Measurements from ENCODE around the gene TTC12. TPM values are rescaled to one million over a fixed set of nuclear protein-coding genes. Genes with fewer than 3 reads are reported as not detected.

The TTC12 gene
- total RNA-seq, 1 experiment from 2014 or later = 25.0 TPM

DNA sequence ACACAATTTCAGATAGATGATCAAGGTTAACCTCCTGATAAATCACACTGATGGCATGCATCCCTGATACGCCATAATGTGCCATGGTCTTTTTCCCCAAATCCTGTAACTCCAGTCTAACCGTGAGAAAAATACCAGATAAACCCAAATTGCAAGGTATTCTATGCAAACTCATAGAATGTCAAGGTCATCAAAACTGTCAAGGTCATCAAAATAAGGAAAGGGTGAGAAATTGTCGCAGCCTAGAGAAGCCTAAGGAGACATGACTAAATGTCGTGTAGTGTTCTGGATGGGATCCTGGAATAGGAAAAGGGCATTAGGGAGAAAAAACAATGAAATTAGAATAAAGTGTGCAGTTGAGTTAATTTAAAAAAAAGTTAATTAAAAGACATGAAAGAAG, 4.7 kb downstream of the TTC12 start:
- Histone ChIP-seq H3K9me2 (ENCODE audit: insufficient read depth) (no peaks in the 10 kb centered on the region), H2AFZ (no peak overlapping the region), H3K9me3 (ENCODE audit: insufficient read depth, low read depth) (no peaks in the 10 kb centered on the region), H3K4me1 (replicated peaks; ENCODE audit: insufficient read depth) (peaks cover 10% of the 10 kb centered on the region), H3K27me3 (ENCODE audit: insufficient read depth, low read depth) (no peaks in the 10 kb centered on the region), H3K4me2 (no peak overlapping the region), H3K36me3 (ENCODE audit: low read depth) (peaks cover 3% of the 10 kb centered on the region; the same call in 1 of the 2 replicates), H3K27ac (no peak overlapping the region), H3F3A (ENCODE audit: insufficient read depth, low read depth) (no peaks in the 10 kb centered on the region), H4K20me1 (ENCODE audit: insufficient read depth) (no peaks in the 10 kb centered on the region), H3K4me3 (no peak overlapping the region), H3K79me2 (ENCODE audit: low read depth) (peaks cover 13% of the 10 kb centered on the region)
- no TSS peak for BruUV-seq (replicated peaks)
- intact Hi-C loops (cut with micrococcal nuclease; ENCODE audit: unreplicated experiment) = loop anchor here (5.0 to 10.0 kb wide), 2 partner anchors 456 to 658 kb away; partner anchors contain the start of genes CLDN25, HTR3A and ZW10
- DNase-seq = no peak
- TF ChIP-seq EZH2 (IDR thresholded peaks at IDR 0.05; ENCODE audit: low read depth) = no peak
- TF ChIP-seq, protein P1, sequence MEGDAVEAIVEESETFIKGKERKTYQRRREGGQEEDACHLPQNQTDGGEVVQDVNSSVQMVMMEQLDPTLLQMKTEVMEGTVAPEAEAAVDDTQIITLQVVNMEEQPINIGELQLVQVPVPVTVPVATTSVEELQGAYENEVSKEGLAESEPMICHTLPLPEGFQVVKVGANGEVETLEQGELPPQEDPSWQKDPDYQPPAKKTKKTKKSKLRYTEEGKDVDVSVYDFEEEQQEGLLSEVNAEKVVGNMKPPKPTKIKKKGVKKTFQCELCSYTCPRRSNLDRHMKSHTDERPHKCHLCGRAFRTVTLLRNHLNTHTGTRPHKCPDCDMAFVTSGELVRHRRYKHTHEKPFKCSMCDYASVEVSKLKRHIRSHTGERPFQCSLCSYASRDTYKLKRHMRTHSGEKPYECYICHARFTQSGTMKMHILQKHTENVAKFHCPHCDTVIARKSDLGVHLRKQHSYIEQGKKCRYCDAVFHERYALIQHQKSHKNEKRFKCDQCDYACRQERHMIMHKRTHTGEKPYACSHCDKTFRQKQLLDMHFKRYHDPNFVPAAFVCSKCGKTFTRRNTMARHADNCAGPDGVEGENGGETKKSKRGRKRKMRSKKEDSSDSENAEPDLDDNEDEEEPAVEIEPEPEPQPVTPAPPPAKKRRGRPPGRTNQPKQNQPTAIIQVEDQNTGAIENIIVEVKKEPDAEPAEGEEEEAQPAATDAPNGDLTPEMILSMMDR (conservative IDR thresholded peaks at IDR 0.05) = no peak
- POLR2A ChIA-PET (ENCODE audit: unreplicated experiment) = no interaction called here
- CTCF ChIA-PET = no interaction called here

DNA sequence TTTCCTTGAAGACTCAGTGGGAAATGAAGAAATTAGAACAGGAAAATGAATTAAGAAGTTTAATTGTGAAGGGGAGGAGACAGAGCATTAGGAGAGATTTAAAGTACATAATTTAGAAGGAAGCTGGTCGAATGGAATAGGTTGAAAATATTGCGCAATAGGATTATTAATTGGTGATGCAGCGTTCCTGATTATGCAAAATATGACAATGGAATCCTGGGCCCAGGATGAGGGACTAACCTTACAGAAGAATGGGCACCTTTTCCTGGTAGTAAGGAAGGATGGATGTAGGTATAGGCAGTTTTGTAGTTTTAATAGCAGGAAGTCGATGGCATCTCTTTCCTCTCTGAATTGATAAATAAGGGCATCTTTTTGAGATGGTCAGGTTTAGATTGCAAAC, 7.8 kb downstream of the TTC12 start:
- H3K36me3 ChIP-seq (ENCODE audit: low read depth) = peaks cover 3% of the 10 kb centered on the region; the same call in 1 of the 2 replicates
- H4K20me1 ChIP-seq (ENCODE audit: insufficient read depth) = no peaks in the 10 kb centered on the region
- no peaks in the 10 kb centered on the region for H3K9me2 ChIP-seq (ENCODE audit: insufficient read depth)
- ChIA-PET POLR2A (ENCODE audit: unreplicated experiment) (no interaction called here), CTCF (no interaction called here)
- BruUV-seq (replicated peaks) = no TSS peak
- no peaks in the 10 kb centered on the region for H3K79me2 ChIP-seq (ENCODE audit: low read depth)
- TF ChIP-seq EZH2 (IDR thresholded peaks at IDR 0.05; ENCODE audit: low read depth) = no peak
- TF ChIP-seq, protein P1 (conservative IDR thresholded peaks at IDR 0.05) = no peak
- no peak overlapping the region for H3K4me2 ChIP-seq
- no peaks in the 10 kb centered on the region for H3K27me3 ChIP-seq (ENCODE audit: insufficient read depth, low read depth)
- no peak for DNase-seq
- no peaks in the 10 kb centered on the region for H3F3A ChIP-seq (ENCODE audit: insufficient read depth, low read depth)
- H3K4me1 ChIP-seq (replicated peaks; ENCODE audit: insufficient read depth) = no peaks in the 10 kb centered on the region
- intact Hi-C loops (cut with micrococcal nuclease; ENCODE audit: unreplicated experiment) = no loop called here
- no peak overlapping the region for H3K27ac ChIP-seq
- H2AFZ ChIP-seq = no peak overlapping the region
- no peaks in the 10 kb centered on the region for H3K9me3 ChIP-seq (ENCODE audit: insufficient read depth, low read depth)
- H3K4me3 ChIP-seq = no peak overlapping the region

DNA sequence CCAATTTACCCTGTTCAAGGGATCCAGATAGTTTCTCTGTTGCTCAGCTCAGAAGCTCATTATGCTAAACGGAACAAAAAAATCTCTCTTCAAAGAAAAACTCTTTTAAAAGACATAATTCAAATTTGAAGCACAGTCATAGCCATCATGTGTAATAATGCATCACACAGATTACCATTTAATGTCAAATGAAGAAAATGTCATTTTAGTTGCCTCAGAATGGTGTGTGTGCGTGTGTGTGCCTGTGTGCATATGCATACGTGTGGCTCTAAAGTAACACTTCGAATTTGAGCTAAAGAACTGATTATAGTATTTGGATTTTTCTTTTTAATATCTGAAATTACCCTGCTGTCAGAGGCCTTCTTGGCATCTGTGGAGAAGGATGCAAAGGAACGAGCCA, 9.9 kb downstream of the TTC12 start:
- Histone ChIP-seq H3K36me3 (ENCODE audit: low read depth) (peaks cover 9% of the 10 kb centered on the region), H3K27me3 (ENCODE audit: insufficient read depth, low read depth) (no peaks in the 10 kb centered on the region), H3K9me2 (ENCODE audit: insufficient read depth) (no peaks in the 10 kb centered on the region), H3K4me3 (no peak overlapping the region), H3K27ac (no peak overlapping the region), H3F3A (ENCODE audit: insufficient read depth, low read depth) (no peaks in the 10 kb centered on the region), H2AFZ (no peak overlapping the region), H3K79me2 (ENCODE audit: low read depth) (no peaks in the 10 kb centered on the region), H3K4me1 (replicated peaks; ENCODE audit: insufficient read depth) (no peaks in the 10 kb centered on the region), H3K4me2 (no peak overlapping the region), H4K20me1 (ENCODE audit: insufficient read depth) (no peaks in the 10 kb centered on the region), H3K9me3 (ENCODE audit: insufficient read depth, low read depth) (no peaks in the 10 kb centered on the region)
- intact Hi-C loops (cut with micrococcal nuclease; ENCODE audit: unreplicated experiment) = no loop called here
- DNase-seq = no peak
- ChIA-PET CTCF (no interaction called here), POLR2A (ENCODE audit: unreplicated experiment) (no interaction called here)
- TF ChIP-seq, protein P1 (conservative IDR thresholded peaks at IDR 0.05) = no peak
- TF ChIP-seq EZH2 (IDR thresholded peaks at IDR 0.05; ENCODE audit: low read depth) = no peak
- BruUV-seq (replicated peaks) = no TSS peak
